OCI-LY7 (cell line): ENCODE results near the gene PADI3. TPM values are rescaled to one million over a fixed set of nuclear protein-coding genes. Genes with fewer than 3 reads are reported as not detected.
"Not testable (repeated sequence)": the region's sequence is repeated elsewhere in the genome, so short reads cannot be mapped to it uniquely, and the experiment has no call there.

Source experiments
- BruUV-seq: library from RNA; stranded (reverse); fragments of 400-500 nt; replicated peaks from 2 replicates; lab custom pipeline; 2021; lab: Mats Ljungman, UMichigan
- CTCF ChIA-PET: fragments of 300-600 bp; sonication (Branson Sonifier 250); formaldehyde crosslinking; loops from one replicate; lab custom pipeline; 2022; ENCODE audit warnings: antibody characterized with exemption; ENCODE audit not compliant: unreplicated experiment; lab: Charles Lee
- POLR2A ChIA-PET: fragments of 300-600 bp; sonication (Branson Sonifier 250); formaldehyde crosslinking; loops from one replicate; lab custom pipeline; 2022; ENCODE audit warnings: antibody characterized with exemption; lab: Charles Lee
- DNase-seq: peaks from one replicate; pipeline ENCODE4 v3.0.0-alpha.2; 2015; ENCODE audit warnings: low spot score
- H2AFZ ChIP-seq: fragments of 200-600 bp; sonication (generic), shearing (Covaris generic); 2 replicates; pipeline ENCODE4 v1.6.1; 2014; ENCODE audit warnings: mild to moderate bottlenecking, antibody characterized with exemption, low read length, moderate library complexity
- H3K27ac ChIP-seq: fragments of 200-600 bp; sonication (generic); 2 replicates; pipeline ENCODE4 v1.5.1; 2014; ENCODE audit warnings: mixed run types, low read depth, mild to moderate bottlenecking, moderate library complexity, low read length, inconsistent platforms; ENCODE audit not compliant: poor library complexity, severe bottlenecking
- H3K36me3 ChIP-seq: fragments of 200-600 bp; sonication (generic); 2 replicates; pipeline ENCODE4 v1.6.1; 2014; ENCODE audit warnings: mild to moderate bottlenecking, antibody characterized with exemption, low read length, moderate library complexity, mixed read lengths; ENCODE audit not compliant: insufficient read depth
- H3K4me1 ChIP-seq: fragments of 200-600 bp; sonication (generic); 2 replicates; pipeline ENCODE4 v1.5.1; 2014; ENCODE audit warnings: mild to moderate bottlenecking, low read length; ENCODE audit not compliant: insufficient read depth, poor library complexity, severe bottlenecking
- H3K4me2 ChIP-seq: fragments of 200-600 bp; sonication (generic); 2 replicates; pipeline ENCODE4 v1.6.1; 2014; ENCODE audit warnings: mild to moderate bottlenecking, low read length
- H3K4me3 ChIP-seq: fragments of 200-600 bp; sonication (generic); 2 replicates; pipeline ENCODE4 v1.5.1; 2014; ENCODE audit warnings: mild to moderate bottlenecking, low read depth, low read length; ENCODE audit not compliant: poor library complexity, severe bottlenecking
- H3K79me2 ChIP-seq: fragments of 200-600 bp; sonication (generic); 2 replicates; pipeline ENCODE4 v1.6.1; 2016; ENCODE audit warnings: low read depth, mild to moderate bottlenecking, low read length, moderate library complexity, mixed read lengths; ENCODE audit not compliant: insufficient read depth
- H3K9me2 ChIP-seq: fragments of 200-600 bp; sonication (generic); 2 replicates; pipeline ENCODE4 v1.6.1; 2016; ENCODE audit warnings: mild to moderate bottlenecking, low read length, mixed read lengths; ENCODE audit not compliant: insufficient read depth
- H3K9me3 ChIP-seq: fragments of 200-600 bp; sonication (generic); 2 replicates; pipeline ENCODE4 v1.6.1; 2014; ENCODE audit warnings: mild to moderate bottlenecking, mixed run types, low read length, mixed read lengths
- H4K20me1 ChIP-seq: fragments of 200-600 bp; sonication (generic); 2 replicates; pipeline ENCODE4 v1.6.1; 2014; ENCODE audit warnings: mild to moderate bottlenecking, antibody characterized with exemption, low read length, moderate library complexity, mixed read lengths; ENCODE audit not compliant: insufficient read depth
- EZH2phosphoT487 ChIP-seq: fragments of 200-600 bp; sonication (generic); IDR thresholded peaks from 2 replicates; pipeline ENCODE4 v1.6.1; 2018; ENCODE audit warnings: low read depth, borderline replicate concordance, mild to moderate bottlenecking, mixed run types, antibody characterized with exemption, low read length, moderate library complexity, mixed read lengths
- intact Hi-C: fragments of 100-400 bp; cut with micrococcal nuclease; formaldehyde crosslinking; loops from one replicate; pipeline ENCODE4 v1.10.0; 2022; ENCODE audit not compliant: unreplicated experiment
- total RNA-seq, 2 experiments: library from RNA; depleted of rRNA in 1 of 2; stranded (reverse); fragments of >200 nt in 1 of 2; shearing (Covaris generic) in 1 of 2; gene quantifications; 2 replicates each; pipeline ENCODE4 v1.2.3, GENCODE V29; 2014 to 2022
- TF ChIP-seq, protein P1 (sequence below): fragments of 200-600 bp; sonication (generic); conservative IDR thresholded peaks from 2 replicates; pipeline ENCODE4 v1.5.1; 2014; ENCODE audit warnings: mild to moderate bottlenecking, antibody characterized with exemption, low read length, moderate library complexity, mixed read lengths

PADI3 gene
- total RNA-seq, 2 experiments from 2014 or later = not detected

DNA sequence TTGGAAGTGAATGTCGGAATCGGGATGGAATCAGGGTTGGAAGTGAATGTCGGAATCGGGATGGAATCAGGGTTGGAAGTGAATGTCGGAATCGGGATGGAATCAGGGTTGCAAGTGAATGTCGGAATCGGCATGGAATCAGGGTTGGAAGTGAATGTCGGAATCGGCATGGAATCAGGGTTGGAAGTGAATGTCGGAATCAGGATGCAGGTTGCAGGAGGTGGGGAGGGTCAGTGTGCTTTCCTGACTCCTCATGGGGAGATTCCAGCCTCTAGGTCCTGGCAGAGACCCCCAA lies 7.2 kb upstream of the PADI3 start:
- H2AFZ ChIP-seq, BruUV-seq, H3K9me2 ChIP-seq, H3K4me1 ChIP-seq, CTCF ChIA-PET, H3K4me2 ChIP-seq, H3K27ac ChIP-seq, H3K79me2 ChIP-seq, H3K4me3 ChIP-seq, POLR2A ChIA-PET, intact Hi-C loops, H3K9me3 ChIP-seq, H3K36me3 ChIP-seq, H4K20me1 ChIP-seq, DNase-seq: not testable (repeated sequence)

GRCh38 chr1:17243274-17243673 lies 5.6 kb upstream of the PADI3 start:
- Histone ChIP-seq H3K9me3 (no peaks in the 10 kb centered on the region), H4K20me1 (no peaks in the 10 kb centered on the region), H3K27ac (no peak overlapping the region), H3K9me2 (no peaks in the 10 kb centered on the region), H3K36me3 (no peaks in the 10 kb centered on the region), H3K4me3 (no peak overlapping the region), H3K4me1 (no peaks in the 10 kb centered on the region), H3K79me2 (no peaks in the 10 kb centered on the region), H3K4me2 (no peak overlapping the region), H2AFZ (no peak overlapping the region)
- no peak for TF ChIP-seq EZH2phosphoT487
- TF ChIP-seq, protein P1, sequence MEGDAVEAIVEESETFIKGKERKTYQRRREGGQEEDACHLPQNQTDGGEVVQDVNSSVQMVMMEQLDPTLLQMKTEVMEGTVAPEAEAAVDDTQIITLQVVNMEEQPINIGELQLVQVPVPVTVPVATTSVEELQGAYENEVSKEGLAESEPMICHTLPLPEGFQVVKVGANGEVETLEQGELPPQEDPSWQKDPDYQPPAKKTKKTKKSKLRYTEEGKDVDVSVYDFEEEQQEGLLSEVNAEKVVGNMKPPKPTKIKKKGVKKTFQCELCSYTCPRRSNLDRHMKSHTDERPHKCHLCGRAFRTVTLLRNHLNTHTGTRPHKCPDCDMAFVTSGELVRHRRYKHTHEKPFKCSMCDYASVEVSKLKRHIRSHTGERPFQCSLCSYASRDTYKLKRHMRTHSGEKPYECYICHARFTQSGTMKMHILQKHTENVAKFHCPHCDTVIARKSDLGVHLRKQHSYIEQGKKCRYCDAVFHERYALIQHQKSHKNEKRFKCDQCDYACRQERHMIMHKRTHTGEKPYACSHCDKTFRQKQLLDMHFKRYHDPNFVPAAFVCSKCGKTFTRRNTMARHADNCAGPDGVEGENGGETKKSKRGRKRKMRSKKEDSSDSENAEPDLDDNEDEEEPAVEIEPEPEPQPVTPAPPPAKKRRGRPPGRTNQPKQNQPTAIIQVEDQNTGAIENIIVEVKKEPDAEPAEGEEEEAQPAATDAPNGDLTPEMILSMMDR = no peak
- BruUV-seq = no TSS peak
- intact Hi-C loops = no loop called here
- no peak for DNase-seq
- POLR2A ChIA-PET = no interaction called here
- CTCF ChIA-PET = no interaction called here

- no peak for TF ChIP-seq EZH2phosphoT487
- TF ChIP-seq, protein P1 = no peak
- no peaks in the 10 kb centered on the region for H4K20me1 ChIP-seq
- no peaks in the 10 kb centered on the region for H3K9me3 ChIP-seq
- CTCF ChIA-PET = no interaction called here
- no peak overlapping the region for H2AFZ ChIP-seq
- H3K27ac ChIP-seq = no peak overlapping the region
- H3K9me2 ChIP-seq = no peaks in the 10 kb centered on the region
- H3K4me1 ChIP-seq = no peaks in the 10 kb centered on the region
- DNase-seq = no peak
- intact Hi-C loops = no loop called here
- H3K4me3 ChIP-seq = no peak overlapping the region
- POLR2A ChIA-PET = interaction anchor here (1.2 kb wide), 1 partner anchor 11 kb away, joined by 3 read pairs; no protein-coding TSS in a partner anchor
- BruUV-seq = no TSS peak
- H3K4me2 ChIP-seq = no peak overlapping the region
- H3K79me2 ChIP-seq = no peaks in the 10 kb centered on the region
- H3K36me3 ChIP-seq = no peaks in the 10 kb centered on the region
Measured at GRCh38 chr1:17244821-17245740, 3.8 kb upstream of the PADI3 start.
